Stimulated activated naive CD8-positive, alpha-beta T cell treated with anti-CD3 and anti-CD28 coated beads, Interleukin-15, amount 100 ng/mL, for 72 hours (primary cell): ENCODE data around the gene PLEKHO1.
"Not testable (repeated sequence)": the region's sequence is repeated elsewhere in the genome, so short reads cannot be mapped to it uniquely, and the experiment has no call there.

Experiments
- ATAC-seq: fragments of 150-1000 bp; cut with Tn5 transposase; 2 replicates; pipeline ENCODE4 v1.10.0; 2021; ENCODE audit warnings: mild to moderate bottlenecking, moderate library complexity
- DNase-seq, 2 donors: peaks; one replicate each; pipeline ENCODE4 v3.0.0; 2021 to 2022
- H3K27ac Mint-ChIP-seq, 2 donors: one replicate each; pipeline ENCODE4 v1.8.0; 2022; ENCODE audit warnings: mild to moderate bottlenecking in 2 of 2, mixed read lengths in 2 of 2, moderate library complexity in 2 of 2
- H3K27me3 Mint-ChIP-seq: one replicate; pipeline ENCODE4 v1.8.0; 2022; ENCODE audit warnings: mixed read lengths
- H3K4me1 Mint-ChIP-seq: one replicate; pipeline ENCODE4 v1.8.0; 2022; ENCODE audit warnings: mild to moderate bottlenecking, mixed read lengths
- H3K4me3 Mint-ChIP-seq, 2 donors: one replicate each; pipeline ENCODE4 v1.8.0; 2022; ENCODE audit warnings: mild to moderate bottlenecking in 2 of 2, mixed read lengths in 2 of 2, moderate library complexity in 1 of 2
- H3K9me3 Mint-ChIP-seq, 2 donors: one replicate each; pipeline ENCODE4 v1.8.0; 2022; ENCODE audit warnings: mixed read lengths in 2 of 2

The PLEKHO1 gene

GRCh38 chr1:150141452-150141851 lies 8.3 kb upstream of the PLEKHO1 start:
- no peak overlapping the region for H3K27ac Mint-ChIP-seq
- ATAC-seq (no peak), DNase-seq (no peak)
- H3K4me1 Mint-ChIP-seq: peaks cover 15% of the 10 kb centered on the region
- H3K9me3 Mint-ChIP-seq: no peaks in the 10 kb centered on the region
- H3K4me3 Mint-ChIP-seq: no peak overlapping the region
- peaks cover under 1% of the 10 kb centered on the region for H3K27me3 Mint-ChIP-seq

- no peak for ATAC-seq
Measured at GRCh38 chr1:150142083-150142482, 7.6 kb upstream of the PLEKHO1 start.

GRCh38 chr1:150144606-150145005 lies 5.1 kb upstream of the PLEKHO1 start:
- DNase-seq (no peak), ATAC-seq (no peak)
- Mint-ChIP-seq H3K27ac (no peak overlapping the region), H3K4me3 (no peak overlapping the region), H3K4me1 (peaks cover 43% of the 10 kb centered on the region), H3K27me3 (peaks cover 32% of the 10 kb centered on the region), H3K9me3 (no peaks in the 10 kb centered on the region)

More at GRCh38 chr1:150142083-150142482, 7.6 kb upstream of the PLEKHO1 start:
- Mint-ChIP-seq H3K4me1 (peaks cover 21% of the 10 kb centered on the region), H3K27ac (no peak overlapping the region), H3K4me3 (no peak overlapping the region), H3K27me3 (peaks cover 7% of the 10 kb centered on the region), H3K9me3 (no peaks in the 10 kb centered on the region)
- DNase-seq: no peak

- not testable (repeated sequence) for H3K4me3 Mint-ChIP-seq, H3K27ac Mint-ChIP-seq, DNase-seq, H3K9me3 Mint-ChIP-seq, ATAC-seq
- H3K27me3 Mint-ChIP-seq: peaks cover 33% of the 10 kb centered on the region
- H3K4me1 Mint-ChIP-seq: peaks cover 45% of the 10 kb centered on the region
Measured at GRCh38 chr1:150146016-150146415, 3.7 kb upstream of the PLEKHO1 start.

- Mint-ChIP-seq H3K4me3 (no peak overlapping the region), H3K27ac (no peak overlapping the region), H3K4me1 (peaks cover 55% of the 10 kb centered on the region), H3K9me3 (no peaks in the 10 kb centered on the region), H3K27me3 (peaks cover 33% of the 10 kb centered on the region)
- DNase-seq (no peak), ATAC-seq (no peak)
Measured at GRCh38 chr1:150146849-150147542, 2.7 kb upstream of the PLEKHO1 start.

- Mint-ChIP-seq H3K4me1 (peaks cover 73% of the 10 kb centered on the region), H3K9me3 (no peaks in the 10 kb centered on the region), H3K27me3 (peaks cover 33% of the 10 kb centered on the region), H3K4me3 (peak overlapping the region; percentile 81 to 83), H3K27ac (no peak overlapping the region)
- DNase-seq: no peak
- ATAC-seq: no peak
Measured at GRCh38 chr1:150148837-150149270, 862 bp upstream of the PLEKHO1 start.

- peaks cover 77% of the 10 kb centered on the region for H3K4me1 Mint-ChIP-seq
- no peaks in the 10 kb centered on the region for H3K9me3 Mint-ChIP-seq
- H3K27me3 Mint-ChIP-seq: peaks cover 33% of the 10 kb centered on the region
- H3K4me3 Mint-ChIP-seq: peak overlapping the region; percentile 89
- DNase-seq (peak in 1 of 2 donors; percentile 26), ATAC-seq (peak; percentile 8)
- H3K27ac Mint-ChIP-seq: peak overlapping the region; percentile 36 to 87
Measured at GRCh38 chr1:150150133-150151021, 661 bp downstream of the PLEKHO1 start.

GRCh38 chr1:150151291-150152181 lies 1.8 kb downstream of the PLEKHO1 start:
- peaks cover 73% of the 10 kb centered on the region for H3K4me1 Mint-ChIP-seq
- no peaks in the 10 kb centered on the region for H3K9me3 Mint-ChIP-seq
- DNase-seq: peak; percentile 46 to 62
- H3K27me3 Mint-ChIP-seq: peaks cover 31% of the 10 kb centered on the region
- peak; percentile 75 for ATAC-seq
- H3K4me3 Mint-ChIP-seq: peak overlapping the region; percentile 89
- peak overlapping the region; percentile 87 to 93 for H3K27ac Mint-ChIP-seq

- ATAC-seq: no peak
- H3K27me3 Mint-ChIP-seq: peaks cover 25% of the 10 kb centered on the region
- H3K27ac Mint-ChIP-seq: peak overlapping the region in 1 of 2 donors; percentile 87
- H3K4me1 Mint-ChIP-seq: peaks cover 71% of the 10 kb centered on the region
- no peak for DNase-seq
- peak overlapping the region; percentile 89 for H3K4me3 Mint-ChIP-seq
- no peaks in the 10 kb centered on the region for H3K9me3 Mint-ChIP-seq
Measured at GRCh38 chr1:150152182-150152536, 2.4 kb downstream of the PLEKHO1 start.

GRCh38 chr1:150152772-150153456 lies 3.2 kb downstream of the PLEKHO1 start:
- no peak for DNase-seq

GRCh38 chr1:150154143-150154542 lies 4.4 kb downstream of the PLEKHO1 start:
- peaks cover 5% of the 10 kb centered on the region for H3K27me3 Mint-ChIP-seq
- H3K4me3 Mint-ChIP-seq: no peak overlapping the region
- peaks cover 69% of the 10 kb centered on the region for H3K4me1 Mint-ChIP-seq

More at GRCh38 chr1:150152772-150153456, 3.2 kb downstream of the PLEKHO1 start:
- Mint-ChIP-seq H3K4me1 (peaks cover 69% of the 10 kb centered on the region), H3K9me3 (no peaks in the 10 kb centered on the region), H3K27ac (peak overlapping the region in 1 of 2 donors; percentile 43), H3K4me3 (peak overlapping the region in 1 of 2 donors; percentile 44), H3K27me3 (peaks cover 18% of the 10 kb centered on the region)
- no peak for ATAC-seq

GRCh38 chr1:150155413-150156071 lies 5.8 kb downstream of the PLEKHO1 start:
- no peak overlapping the region for H3K27ac Mint-ChIP-seq
- no peak overlapping the region for H3K4me3 Mint-ChIP-seq
- no peaks in the 10 kb centered on the region for H3K27me3 Mint-ChIP-seq
- peaks cover 79% of the 10 kb centered on the region for H3K4me1 Mint-ChIP-seq
- no peak for ATAC-seq
- no peaks in the 10 kb centered on the region for H3K9me3 Mint-ChIP-seq
- no peak for DNase-seq

More at GRCh38 chr1:150154143-150154542, 4.4 kb downstream of the PLEKHO1 start:
- peak overlapping the region; percentile 17 to 44 for H3K27ac Mint-ChIP-seq
- ATAC-seq (no peak), DNase-seq (no peak)
- H3K9me3 Mint-ChIP-seq: no peaks in the 10 kb centered on the region

- no peak for ATAC-seq
- Mint-ChIP-seq H3K27ac (no peak overlapping the region), H3K27me3 (no peaks in the 10 kb centered on the region), H3K4me3 (no peak overlapping the region), H3K4me1 (peaks cover 82% of the 10 kb centered on the region), H3K9me3 (no peaks in the 10 kb centered on the region)
- no peak for DNase-seq
Measured at GRCh38 chr1:150156868-150157603, 7.3 kb downstream of the PLEKHO1 start.

GRCh38 chr1:150159550-150159949 lies 9.8 kb downstream of the PLEKHO1 start:
- Mint-ChIP-seq H3K4me1 (peaks cover 74% of the 10 kb centered on the region), H3K27ac (no peak overlapping the region), H3K4me3 (peak overlapping the region in 1 of 2 donors; percentile 9), H3K9me3 (no peaks in the 10 kb centered on the region), H3K27me3 (no peaks in the 10 kb centered on the region)
- ATAC-seq: no peak
- no peak for DNase-seq
